GM21529 (cell line): ENCODE measurements around the gene VAV3.
"Not testable (repeated sequence)": the region's sequence is repeated elsewhere in the genome, so short reads cannot be mapped to it uniquely, and the experiment has no call there.

Source experiments
- ATAC-seq: cut with Tn5 transposase; IDR thresholded peaks from one replicate; pipeline ENCODE4 v1.9.1; 2021; ENCODE audit not compliant: unreplicated experiment

The VAV3 gene, protein sequence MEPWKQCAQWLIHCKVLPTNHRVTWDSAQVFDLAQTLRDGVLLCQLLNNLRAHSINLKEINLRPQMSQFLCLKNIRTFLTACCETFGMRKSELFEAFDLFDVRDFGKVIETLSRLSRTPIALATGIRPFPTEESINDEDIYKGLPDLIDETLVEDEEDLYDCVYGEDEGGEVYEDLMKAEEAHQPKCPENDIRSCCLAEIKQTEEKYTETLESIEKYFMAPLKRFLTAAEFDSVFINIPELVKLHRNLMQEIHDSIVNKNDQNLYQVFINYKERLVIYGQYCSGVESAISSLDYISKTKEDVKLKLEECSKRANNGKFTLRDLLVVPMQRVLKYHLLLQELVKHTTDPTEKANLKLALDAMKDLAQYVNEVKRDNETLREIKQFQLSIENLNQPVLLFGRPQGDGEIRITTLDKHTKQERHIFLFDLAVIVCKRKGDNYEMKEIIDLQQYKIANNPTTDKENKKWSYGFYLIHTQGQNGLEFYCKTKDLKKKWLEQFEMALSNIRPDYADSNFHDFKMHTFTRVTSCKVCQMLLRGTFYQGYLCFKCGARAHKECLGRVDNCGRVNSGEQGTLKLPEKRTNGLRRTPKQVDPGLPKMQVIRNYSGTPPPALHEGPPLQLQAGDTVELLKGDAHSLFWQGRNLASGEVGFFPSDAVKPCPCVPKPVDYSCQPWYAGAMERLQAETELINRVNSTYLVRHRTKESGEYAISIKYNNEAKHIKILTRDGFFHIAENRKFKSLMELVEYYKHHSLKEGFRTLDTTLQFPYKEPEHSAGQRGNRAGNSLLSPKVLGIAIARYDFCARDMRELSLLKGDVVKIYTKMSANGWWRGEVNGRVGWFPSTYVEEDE

DNA sequence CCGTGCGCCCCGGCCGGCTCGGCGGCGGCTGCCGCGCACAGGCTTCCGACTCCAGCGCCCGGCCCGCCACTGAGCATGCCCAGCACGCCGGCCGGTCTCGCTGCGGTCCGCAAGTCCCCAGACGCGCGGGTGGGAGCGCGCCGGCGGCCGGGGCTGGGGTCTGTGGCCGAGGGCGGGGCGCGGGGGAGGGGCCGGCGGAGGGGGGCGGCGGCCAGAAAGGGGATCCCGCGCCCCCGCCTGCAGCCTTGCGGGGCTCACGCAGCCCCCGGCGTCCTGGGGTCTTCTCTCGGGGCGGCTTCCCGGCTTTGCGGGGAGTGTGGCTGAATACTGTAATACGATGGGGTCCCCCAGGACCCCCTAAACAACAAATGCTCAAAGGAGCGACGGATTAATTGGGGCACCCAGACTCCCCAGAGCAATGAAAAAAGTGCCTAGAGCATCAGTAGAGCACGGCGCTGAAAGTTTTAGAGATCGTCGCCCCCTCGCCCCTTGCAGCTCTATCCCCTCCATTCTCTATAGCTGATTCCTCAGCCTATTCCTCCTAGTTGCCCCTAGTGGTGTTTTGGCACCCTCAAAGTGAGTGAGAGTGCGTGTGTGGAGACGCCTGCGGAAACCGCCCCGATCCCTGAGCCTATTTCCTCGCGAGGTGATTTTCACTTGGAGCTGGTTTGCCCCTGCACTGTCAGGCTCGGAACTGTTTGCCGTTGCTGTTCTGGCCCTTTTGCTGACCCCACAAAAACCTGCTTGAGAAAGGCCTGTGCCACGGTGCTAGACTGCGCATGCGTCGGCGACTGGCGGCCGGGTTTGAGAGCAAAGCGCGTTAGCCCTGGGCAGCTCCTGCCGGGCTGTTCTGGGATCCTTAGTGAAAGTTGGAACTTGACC lies at the start of gene VAV3:
Gene VAV3 (minus strand): TSS at position 71 of the 882 bp plus-strand sequence. CDS start 311 bp downstream, outside the sequence.
- no peak for ATAC-seq

DNA sequence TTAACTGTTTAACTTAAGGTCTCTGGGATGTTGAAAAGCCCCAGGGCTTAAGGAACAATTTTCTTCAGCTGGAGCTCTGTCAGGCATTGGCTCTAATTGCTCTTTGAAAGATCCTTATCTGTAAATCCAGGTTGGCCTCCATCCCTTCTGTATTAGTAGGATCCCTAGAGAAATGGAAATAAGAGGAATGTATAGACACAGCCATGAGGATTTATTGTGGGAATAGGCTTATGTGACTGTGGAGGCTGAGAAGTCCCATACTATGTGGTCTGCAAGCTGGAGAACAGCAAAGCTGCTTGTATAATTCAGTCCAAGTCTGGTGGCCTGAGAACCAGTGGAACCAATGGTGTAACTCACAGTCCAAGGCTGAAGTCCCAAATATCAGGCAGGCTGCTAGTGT lies 47.6 kb upstream of the VAV3 start:
- no peak for ATAC-seq

DNA sequence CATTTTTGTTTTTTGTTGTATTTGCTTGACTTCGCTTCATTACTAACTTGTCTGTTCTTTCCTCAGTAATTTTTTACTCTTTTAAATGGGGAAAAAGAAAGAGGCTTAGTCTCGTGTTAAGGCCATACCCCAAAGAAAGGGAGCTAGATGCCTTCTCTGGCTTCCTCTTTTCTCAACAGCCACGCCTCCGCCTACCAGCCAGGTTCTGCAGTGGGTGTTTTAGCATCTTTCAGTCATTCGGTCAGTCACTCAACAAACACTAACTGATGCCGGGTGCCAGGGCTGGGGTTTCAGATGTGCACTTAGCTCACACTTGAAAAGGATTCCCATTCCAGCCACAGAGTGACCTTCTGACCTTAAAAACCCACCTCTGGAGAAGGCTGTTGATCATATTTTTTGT lies 46.3 kb upstream of the VAV3 start:
- no peak for ATAC-seq

DNA sequence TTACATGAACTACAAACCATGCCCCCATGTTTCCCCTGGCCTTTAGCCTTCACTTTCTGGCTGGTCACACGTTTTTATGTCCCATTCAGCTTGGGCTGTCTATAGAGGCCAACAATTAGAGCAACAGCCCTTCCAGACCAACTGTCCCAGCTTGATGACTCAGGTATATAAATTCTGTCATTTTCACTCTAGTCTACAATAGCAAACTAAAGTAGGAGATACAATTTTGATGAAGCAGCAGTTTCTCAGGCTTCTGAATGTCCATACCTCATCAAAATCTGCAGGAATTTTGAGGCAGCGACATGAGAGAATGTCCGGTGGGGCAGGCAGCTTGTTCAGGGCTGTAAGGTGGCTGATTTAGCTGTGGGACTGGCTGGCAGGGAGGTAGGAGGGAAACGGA lies 45.6 kb upstream of the VAV3 start:
- no peak for ATAC-seq

DNA sequence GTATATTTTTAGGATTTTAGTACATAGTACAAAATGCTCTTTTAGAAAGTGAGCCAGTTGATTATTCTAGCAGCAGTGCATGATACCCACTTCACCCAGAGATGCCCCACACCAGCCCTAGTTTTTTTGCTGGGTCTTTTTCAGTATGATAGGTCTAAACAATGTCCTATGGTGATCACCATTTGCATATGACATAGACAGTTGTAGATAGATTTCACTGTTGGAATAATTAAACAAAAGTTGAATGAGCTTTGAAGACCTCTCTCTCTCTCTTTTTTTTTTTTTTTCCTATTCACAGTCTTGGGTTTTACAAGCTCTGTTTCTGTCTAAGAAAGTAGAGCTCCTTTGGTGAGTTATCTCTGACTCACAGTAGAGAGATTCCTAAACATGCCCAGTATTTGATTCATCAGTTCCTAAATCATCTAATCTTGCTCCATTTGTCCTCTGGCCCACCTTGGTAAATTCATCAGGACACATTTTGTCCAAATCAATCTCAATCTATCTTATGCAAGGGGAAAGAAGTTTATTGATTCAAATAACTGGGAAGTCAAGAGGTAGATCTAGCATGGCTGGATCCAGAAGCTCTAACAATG lies 44.7 kb upstream of the VAV3 start:
- ATAC-seq = no peak

DNA sequence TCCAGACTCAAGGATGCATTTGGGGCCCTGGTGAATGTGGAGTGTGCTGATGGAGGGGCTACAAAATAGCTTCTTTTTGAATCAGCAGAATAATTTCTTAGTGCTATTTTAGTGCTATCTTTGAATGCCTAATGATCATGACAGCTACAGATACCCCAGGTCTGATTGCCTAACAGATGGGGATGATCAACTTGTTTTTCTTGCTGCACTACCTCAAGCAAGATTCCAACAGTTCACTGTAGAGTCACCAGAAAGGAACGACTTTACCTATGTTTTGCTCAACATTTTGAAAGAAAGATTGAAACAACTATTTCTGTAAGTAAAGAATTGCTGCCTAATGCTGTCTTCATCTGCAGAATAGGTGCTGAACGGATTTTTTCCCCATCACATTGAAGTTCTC lies 42.6 kb upstream of the VAV3 start:
- no peak for ATAC-seq

DNA sequence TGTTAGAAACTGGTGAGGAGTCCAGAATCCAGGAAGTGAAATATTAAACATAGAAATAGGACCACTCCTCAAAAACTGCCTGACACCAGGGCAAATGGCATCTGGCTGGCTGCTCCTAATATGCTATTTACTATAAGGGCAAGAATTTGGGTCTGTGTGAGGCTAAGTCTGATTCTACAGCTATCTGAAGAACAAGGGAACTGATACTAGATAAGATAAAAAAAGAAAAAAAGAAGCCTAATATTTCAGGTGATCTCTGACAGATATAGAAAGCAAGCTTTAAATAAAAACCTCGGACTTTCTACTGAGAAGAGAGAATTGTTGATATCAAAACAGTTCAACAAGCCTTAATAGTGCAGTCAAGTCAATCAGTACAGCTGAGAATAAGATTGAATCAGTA lies 42.1 kb upstream of the VAV3 start:
- ATAC-seq = no peak

DNA sequence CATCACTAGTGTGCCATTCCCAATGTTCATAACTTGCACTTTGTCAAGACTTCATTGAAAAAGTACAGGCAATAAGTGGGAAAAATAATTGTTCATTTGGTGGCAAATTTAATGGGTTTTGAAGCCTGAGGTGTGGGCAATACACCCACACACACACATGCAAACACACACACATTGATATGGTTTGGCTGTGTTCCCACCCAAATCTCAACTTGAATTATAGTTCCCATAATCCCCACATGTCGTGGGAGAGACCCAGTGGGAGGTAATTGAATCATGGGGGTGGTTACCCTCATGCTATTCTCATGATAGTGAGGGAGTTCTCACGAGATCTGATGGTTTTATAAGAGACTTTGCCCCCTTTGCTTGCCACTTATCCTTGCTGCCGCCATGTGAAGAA lies 39.9 kb upstream of the VAV3 start:
- not testable (repeated sequence) for ATAC-seq

DNA sequence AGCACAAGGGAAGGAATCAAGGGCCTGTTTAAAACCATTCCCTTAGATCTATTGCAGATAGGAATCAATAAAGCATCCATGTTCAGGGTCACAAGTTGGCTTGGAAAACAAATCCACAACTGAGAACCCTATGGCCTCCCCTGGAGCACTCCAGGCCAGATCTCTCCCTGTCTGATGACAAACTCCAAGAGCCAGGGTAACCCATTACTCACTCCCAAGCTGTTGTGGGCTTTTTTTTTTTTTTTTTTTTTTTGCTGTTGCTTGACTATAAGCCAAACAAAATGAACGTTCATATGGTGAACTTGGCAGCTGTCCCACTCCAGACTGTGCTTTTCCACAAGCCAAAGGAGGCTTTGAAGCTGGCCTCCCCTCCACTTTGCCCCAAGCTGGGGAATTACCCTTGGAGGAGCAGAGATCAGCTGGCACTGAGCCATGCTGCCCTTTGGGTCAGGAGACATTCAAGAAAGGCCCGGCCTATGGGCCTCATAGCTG lies 35.7 kb upstream of the VAV3 start:
- ATAC-seq = no peak

DNA sequence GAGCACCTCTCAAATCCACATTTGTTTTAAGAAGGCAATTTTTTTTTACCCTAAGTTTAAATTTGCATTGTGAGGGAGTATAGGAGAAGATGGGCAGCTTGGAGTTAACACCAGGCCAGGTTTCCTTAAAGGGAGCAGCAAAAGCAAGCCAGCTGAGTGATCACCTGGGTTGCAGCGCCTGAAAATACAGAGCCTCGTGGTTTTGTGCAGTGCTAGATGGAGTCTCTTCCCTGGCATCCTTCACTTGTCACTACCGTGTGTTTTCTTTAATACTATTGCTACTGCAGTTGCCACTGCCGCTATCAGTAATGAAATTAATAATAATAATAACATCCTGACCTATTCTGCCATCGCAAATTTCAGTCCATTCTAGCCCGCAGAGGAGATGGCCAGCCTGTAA lies 35.2 kb upstream of the VAV3 start:
- no peak for ATAC-seq

DNA sequence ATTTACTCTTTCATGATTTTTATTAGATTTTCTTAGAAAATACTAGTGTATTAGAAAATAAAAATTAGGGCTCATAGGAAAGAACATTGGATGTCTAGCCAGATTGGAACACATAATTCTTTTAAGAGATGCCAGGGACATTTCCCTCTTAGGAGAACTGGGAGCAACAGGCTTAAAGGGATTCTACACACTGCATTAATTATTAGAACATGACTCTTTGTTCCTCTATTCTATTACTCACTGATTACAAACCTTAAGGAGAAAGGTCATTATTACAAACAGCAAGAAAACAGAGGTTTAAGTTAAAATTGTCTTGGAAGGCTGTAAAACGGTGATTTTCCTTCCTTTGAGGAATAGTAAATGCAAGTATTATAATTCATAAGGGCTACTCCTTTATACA lies 32.9 kb upstream of the VAV3 start:
- no peak for ATAC-seq

DNA sequence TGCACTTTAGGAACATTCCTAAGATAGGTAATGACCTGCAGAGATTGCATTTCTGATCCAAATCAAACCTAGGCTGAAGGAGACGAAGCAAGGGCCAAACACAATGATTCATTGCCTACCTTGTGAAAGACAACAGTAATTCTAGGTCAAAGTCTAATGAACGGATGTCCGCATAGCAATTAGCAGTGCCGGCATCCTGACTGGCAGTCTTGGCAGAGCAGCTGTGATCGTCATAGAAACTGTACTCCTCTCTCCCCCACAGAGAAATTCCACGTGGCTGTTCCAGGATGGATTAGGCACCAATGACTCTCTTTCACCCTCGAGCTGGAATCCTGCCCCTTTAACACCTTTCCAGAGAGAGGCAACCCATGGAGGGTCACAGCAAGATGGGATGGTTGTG lies 28.9 kb upstream of the VAV3 start:
- no peak for ATAC-seq

DNA sequence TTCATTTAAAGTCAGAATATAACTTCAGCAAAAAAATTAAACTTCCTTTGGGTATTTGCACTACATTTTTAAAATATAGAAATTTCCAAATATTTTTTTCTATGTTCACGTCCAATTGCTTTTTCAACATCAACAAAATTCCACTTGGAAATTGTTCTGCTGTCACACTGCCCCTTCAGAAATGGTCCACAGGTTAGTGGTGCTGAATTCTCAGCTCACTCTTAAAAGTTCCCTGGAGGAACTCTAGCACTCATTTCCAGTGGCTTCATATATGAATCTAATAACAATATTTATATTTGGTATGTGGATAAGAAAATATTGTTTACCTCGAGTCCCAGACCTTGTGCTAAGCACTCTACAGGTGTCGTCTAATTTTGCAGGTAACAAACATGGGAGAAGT lies 27.4 kb upstream of the VAV3 start:
- no peak for ATAC-seq

DNA sequence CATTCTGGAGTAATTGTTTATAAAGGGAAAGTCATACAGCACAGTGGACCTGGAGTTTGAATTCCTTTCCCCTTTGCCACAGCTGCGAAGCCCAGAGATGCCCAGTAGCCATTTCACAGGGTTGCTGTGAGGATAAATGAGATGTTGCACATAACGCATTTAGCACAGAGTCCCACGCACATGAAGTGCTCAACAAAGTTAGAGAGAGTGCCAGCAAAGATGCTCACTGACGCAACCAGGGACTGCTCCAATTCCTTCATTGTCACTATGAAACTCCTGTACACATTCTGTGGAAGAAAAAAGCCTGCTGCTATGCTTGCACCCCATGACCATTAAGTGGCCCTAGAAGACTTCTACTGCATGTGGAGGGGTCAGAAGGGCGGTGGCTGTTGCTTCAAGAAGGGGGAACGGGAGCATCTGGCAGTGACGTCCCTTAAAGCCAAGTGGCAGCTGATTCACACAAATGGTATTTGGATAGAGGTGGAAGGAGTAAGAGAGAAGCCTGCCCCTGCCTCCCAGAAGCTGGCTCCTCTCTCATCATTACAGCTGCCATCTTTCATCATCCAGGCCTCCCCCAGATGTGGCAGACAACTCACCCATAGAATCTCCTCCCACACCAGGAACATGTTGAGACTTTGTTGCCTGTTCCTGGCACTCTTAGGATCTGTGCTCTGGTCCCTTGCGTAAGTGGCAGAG lies 26.5 kb upstream of the VAV3 start:
- no peak for ATAC-seq

DNA sequence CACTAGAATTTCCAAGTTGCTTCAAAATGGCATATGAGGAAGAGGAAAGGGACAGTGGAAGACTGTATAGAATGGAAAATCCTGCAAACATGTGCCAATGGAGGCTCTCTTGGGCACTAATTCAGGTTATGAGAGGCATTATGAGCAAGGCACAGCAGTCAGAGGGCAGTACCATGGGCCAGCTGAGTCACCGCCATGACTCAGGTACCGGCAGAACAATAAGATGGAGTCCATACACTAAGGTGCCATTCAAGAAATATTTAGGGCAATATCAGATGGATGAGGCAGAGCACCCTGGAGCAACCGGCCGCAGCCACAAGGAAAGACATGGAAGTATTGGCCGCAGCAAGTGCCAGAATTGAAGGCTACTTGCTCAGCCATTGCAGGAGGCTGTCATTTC lies 25.6 kb upstream of the VAV3 start:
- no peak for ATAC-seq

DNA sequence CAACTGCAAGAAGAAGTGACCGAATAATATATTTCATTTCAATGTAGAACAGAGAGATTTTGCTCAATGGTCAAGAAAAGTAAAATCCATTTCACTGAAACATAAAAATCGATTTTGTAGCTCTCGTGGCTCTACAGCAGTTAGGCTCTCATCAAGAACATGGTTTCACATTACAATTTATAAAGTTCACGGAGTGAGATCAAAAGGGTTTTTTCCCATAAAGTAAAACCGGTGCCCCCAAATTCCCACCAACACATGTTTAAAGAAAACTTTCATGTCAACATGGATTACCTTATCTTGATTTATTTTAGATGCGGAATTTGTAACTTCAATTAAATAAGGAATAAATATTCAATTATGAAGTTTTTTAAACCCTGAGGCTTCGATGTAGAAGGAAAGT lies 16.3 kb upstream of the VAV3 start:
- ATAC-seq = no peak

DNA sequence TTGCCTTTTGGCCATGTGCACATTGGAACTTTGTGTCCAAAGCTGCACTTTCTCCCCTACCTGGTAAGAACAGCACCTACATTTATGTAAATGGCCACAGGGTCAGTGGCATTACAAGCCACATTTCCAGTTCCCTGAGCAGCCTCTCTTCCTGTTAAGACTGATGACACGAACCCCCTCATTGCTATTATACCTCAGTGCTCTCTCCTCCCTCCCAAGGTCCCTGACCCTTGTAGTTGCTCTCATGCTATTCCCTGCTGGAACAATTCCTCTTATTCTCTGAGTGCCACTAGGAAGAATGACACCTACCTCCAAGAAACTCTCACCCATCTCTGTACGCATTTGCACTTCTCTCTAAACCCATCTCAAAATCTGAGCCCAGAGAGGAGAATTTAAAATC lies 14.9 kb upstream of the VAV3 start:
- ATAC-seq = no peak

DNA sequence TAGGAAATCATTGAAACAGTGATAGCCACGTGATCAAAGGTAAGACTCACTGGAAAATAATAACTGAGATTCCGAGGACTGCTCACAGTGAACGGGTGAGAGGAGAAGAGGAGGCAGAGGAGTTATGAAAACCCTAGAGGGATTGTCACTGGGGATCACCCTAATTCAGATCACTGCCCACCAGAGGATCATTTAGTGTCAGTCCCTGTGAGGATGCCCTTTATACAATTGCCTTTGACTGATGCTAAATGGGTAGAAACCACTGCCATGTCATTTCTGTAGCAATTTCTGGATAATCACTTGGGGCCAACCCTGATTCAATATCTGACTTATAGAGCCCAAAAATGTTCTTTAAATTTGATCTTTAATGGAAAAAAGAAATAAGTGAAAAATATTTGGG lies 14.1 kb upstream of the VAV3 start:
- ATAC-seq = no peak

DNA sequence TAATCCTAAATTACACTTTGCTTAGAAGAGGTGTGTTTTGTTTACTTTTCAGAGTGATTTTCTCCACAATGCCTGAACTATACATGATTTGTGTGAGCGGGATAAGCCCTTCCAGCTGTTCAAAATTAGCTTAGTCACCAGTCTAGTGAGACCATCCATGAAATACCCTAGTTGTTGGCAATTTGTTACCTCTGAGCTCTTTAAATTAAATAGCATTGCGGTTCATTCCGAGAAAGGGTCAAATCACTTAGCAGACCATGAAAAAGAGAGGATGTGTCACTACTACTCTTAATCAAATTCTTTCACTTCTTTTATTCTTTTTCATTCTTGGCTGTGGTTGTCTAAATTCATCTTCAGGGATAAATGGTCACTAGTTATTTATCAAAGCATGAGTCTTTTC lies 11.9 kb upstream of the VAV3 start:
- ATAC-seq = no peak

DNA sequence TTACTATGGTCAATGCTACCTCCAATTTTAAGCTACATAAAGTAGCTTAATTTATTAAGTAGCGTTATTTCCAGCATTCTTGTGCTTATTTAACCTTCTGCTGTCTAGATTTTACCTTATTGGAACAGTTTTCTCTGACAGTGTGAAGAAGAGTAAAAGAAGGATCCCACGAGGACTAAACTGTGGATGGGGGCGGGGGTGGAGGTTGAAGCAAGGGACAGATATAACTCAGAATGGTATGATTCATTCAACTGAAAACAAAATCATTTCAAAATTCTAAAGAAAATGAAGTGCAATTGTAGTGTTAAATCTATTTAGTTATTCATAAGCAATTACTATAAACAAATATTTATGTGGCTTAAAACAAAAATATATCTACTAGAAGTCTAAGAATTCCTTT lies 11.5 kb upstream of the VAV3 start:
- ATAC-seq = no peak
